Caco-2 (cell line): ENCODE data around the gene ZAP70. TPM values are rescaled to one million over a fixed set of nuclear protein-coding genes. Genes with fewer than 3 reads are reported as not detected.

Experiments used
- BruUV-seq: library from RNA; stranded (reverse); fragments of 400-500 nt; replicated peaks from 2 replicates; lab custom pipeline; 2021; lab: Mats Ljungman, UMichigan
- CTCF ChIA-PET: fragments of 300-600 bp; sonication (Branson Sonifier 250); formaldehyde crosslinking; loops from one replicate; lab custom pipeline; 2022; ENCODE audit warnings: antibody characterized with exemption; lab: Charles Lee
- POLR2A ChIA-PET: fragments of 300-600 bp; sonication (Branson Sonifier 250); formaldehyde crosslinking; loops from one replicate; lab custom pipeline; 2022; ENCODE audit warnings: antibody characterized with exemption; lab: Charles Lee
- DNase-seq, 2 experiments: peaks; one replicate each; pipeline versions ENCODE4 v3.0.0 to v3.0.0-alpha.2; 2020 to 2022
- H3K27me3 ChIP-seq: replicated peaks from 2 replicates; pipeline ENCODE4 v1.6.0; 2011; ENCODE audit warnings: low read length; ENCODE audit not compliant: control insufficient read depth, insufficient read depth
- H3K36me3 ChIP-seq: 2 replicates; pipeline ENCODE4 v1.5.1; 2011; ENCODE audit warnings: low read length; ENCODE audit not compliant: control insufficient read depth, insufficient read depth
- H3K4me1 ChIP-seq: fragments of 250-450 bp; sonication (Bioruptor Pico); 2 replicates; pipeline ENCODE4 v1.5.1; 2020; ENCODE audit warnings: mild to moderate bottlenecking
- H3K4me3 ChIP-seq: 2 replicates; pipeline ENCODE4 v1.5.1; 2011; ENCODE audit warnings: low read depth, mild to moderate bottlenecking, control low read depth, low read length
- H3K9me3 ChIP-seq: fragments of 250-450 bp; sonication (Bioruptor Pico); 2 replicates; pipeline ENCODE4 v1.5.1; 2020; ENCODE audit warnings: mild to moderate bottlenecking, moderate library complexity
- H3K27ac Mint-ChIP-seq: one replicate; pipeline ENCODE4 v1.8.0; 2022; ENCODE audit warnings: mixed read lengths; ENCODE audit not compliant: unreplicated experiment
- H3K27me3 Mint-ChIP-seq: one replicate; pipeline ENCODE4 v1.8.0; 2022; ENCODE audit warnings: mixed read lengths; ENCODE audit not compliant: insufficient read depth, unreplicated experiment
- H3K36me3 Mint-ChIP-seq: one replicate; pipeline ENCODE4 v1.8.0; 2022; ENCODE audit warnings: mild to moderate bottlenecking, mixed read lengths; ENCODE audit not compliant: insufficient read depth, unreplicated experiment
- H3K4me1 Mint-ChIP-seq: one replicate; pipeline ENCODE4 v1.8.0; 2022; ENCODE audit warnings: low read depth, mixed read lengths; ENCODE audit not compliant: unreplicated experiment
- H3K4me3 Mint-ChIP-seq: one replicate; pipeline ENCODE4 v1.8.0; 2022; ENCODE audit warnings: mild to moderate bottlenecking, moderate library complexity, mixed read lengths; ENCODE audit not compliant: unreplicated experiment
- H3K9me3 Mint-ChIP-seq: one replicate; pipeline ENCODE4 v1.8.0; 2022; ENCODE audit warnings: mixed read lengths; ENCODE audit not compliant: unreplicated experiment
- intact Hi-C: fragments of 100-400 bp; cut with micrococcal nuclease; formaldehyde crosslinking; loops from one replicate; pipeline ENCODE4 v1.10.0; 2022; ENCODE audit not compliant: unreplicated experiment
- total RNA-seq: library from RNA; stranded (reverse); gene quantifications from 2 replicates; pipeline ENCODE4 v1.2.3, GENCODE V29; 2022
- TF ChIP-seq, protein P1 (sequence below), 2 experiments: fragments of 200-600 bp in 1 of 2; IDR thresholded peaks; 1 replicate in 1 of 2; 2 replicates in 1 of 2; pipeline versions ENCODE4 v1.5.1 to v1.8.0; 2011 to 2022; ENCODE audit warnings: antibody characterized with exemption in 1 of 2, control low read depth in 1 of 2, inconsistent platforms in 1 of 2, low read depth in 1 of 2, low read length in 1 of 2, mild to moderate bottlenecking in 1 of 2, moderate library complexity in 1 of 2; ENCODE audit not compliant: insufficient read depth in 1 of 2, severe bottlenecking in 1 of 2, unreplicated experiment in 1 of 2

Gene ZAP70
- total RNA-seq, 1 experiment from 2014 or later, result 0.82 TPM

DNA sequence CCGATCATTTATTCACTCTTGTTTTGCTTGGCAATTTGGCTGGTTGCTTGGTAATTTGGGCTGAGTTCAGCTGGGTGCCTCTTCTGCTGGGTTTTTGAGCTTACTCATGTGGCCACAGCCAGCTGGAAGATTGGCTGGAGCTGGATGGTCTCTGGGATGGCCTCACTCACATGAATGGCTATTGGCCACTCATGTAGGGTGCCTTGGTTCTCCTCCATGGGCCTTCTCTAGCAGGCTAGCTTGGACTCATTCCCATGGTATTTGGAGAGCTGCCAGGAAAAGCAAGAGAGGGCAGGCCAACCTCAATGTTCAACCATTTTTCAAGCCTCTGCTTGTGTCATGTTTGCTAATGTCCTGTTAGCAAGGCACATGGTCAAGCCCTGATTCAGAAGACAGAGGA, 16.9 kb downstream of the ZAP70 start:
- Histone ChIP-seq H3K9me3 (peaks cover 10% of the 10 kb centered on the region), H3K27me3 (no peaks in the 10 kb centered on the region), H3K4me3 (no peak overlapping the region), H3K4me1 (no peaks in the 10 kb centered on the region), H3K36me3 (no peaks in the 10 kb centered on the region)
- peaks cover 10% of the 10 kb centered on the region for H3K4me1 Mint-ChIP-seq
- H3K27ac Mint-ChIP-seq, result no peak overlapping the region
- H3K27me3 Mint-ChIP-seq, result no peaks in the 10 kb centered on the region
- ChIA-PET POLR2A (no interaction called here), CTCF (no interaction called here)
- no peaks in the 10 kb centered on the region for H3K36me3 Mint-ChIP-seq
- peaks cover 18% of the 10 kb centered on the region for H3K9me3 Mint-ChIP-seq
- intact Hi-C loops, result no loop called here
- no peak for DNase-seq
- no peak overlapping the region for H3K4me3 Mint-ChIP-seq
- no TSS peak for BruUV-seq
- TF ChIP-seq, protein P1, sequence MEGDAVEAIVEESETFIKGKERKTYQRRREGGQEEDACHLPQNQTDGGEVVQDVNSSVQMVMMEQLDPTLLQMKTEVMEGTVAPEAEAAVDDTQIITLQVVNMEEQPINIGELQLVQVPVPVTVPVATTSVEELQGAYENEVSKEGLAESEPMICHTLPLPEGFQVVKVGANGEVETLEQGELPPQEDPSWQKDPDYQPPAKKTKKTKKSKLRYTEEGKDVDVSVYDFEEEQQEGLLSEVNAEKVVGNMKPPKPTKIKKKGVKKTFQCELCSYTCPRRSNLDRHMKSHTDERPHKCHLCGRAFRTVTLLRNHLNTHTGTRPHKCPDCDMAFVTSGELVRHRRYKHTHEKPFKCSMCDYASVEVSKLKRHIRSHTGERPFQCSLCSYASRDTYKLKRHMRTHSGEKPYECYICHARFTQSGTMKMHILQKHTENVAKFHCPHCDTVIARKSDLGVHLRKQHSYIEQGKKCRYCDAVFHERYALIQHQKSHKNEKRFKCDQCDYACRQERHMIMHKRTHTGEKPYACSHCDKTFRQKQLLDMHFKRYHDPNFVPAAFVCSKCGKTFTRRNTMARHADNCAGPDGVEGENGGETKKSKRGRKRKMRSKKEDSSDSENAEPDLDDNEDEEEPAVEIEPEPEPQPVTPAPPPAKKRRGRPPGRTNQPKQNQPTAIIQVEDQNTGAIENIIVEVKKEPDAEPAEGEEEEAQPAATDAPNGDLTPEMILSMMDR (IDR thresholded peaks at IDR 0.05; ENCODE audit: insufficient read depth in 1 of 2, low read depth in 1 of 2, low read length in 1 of 2, severe bottlenecking in 1 of 2, unreplicated experiment in 1 of 2), result no peak

DNA sequence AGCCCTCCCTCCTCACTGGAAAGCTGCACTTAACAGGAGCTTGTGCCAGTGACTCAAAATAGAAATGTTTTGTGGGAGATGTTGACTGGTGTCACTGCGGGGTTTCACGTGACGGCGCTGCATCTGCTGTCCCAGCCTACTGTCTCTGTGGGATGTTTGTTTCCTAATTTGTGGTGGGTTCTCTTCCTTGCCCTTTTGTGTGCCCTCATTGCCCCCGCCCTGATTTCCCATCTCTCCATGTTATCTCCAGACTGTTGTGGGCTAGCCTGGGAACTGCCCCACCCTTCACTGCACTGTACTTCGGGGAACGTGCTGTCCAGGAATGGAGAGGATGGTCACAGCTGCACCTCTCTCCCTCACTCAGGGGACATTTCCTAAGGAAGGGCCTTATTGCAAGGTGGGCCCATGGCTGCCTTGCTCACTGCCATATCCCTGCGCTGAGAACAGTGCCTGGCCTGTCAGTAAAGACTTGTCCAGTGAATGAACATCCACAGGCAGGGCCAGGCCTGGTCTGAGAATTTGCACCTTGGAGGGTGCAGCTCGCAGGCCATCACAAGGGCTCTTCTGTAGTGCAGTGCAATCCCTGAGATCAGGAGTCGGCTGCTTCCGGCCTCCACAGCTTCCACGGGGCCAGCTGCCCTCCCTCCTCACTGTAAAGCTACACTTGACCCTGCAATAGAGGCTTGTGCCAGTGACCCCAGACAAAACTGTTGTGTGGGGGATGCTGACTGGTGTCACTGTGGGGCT, 18.1 kb downstream of the ZAP70 start:
- Histone ChIP-seq H3K4me1 (no peaks in the 10 kb centered on the region), H3K9me3 (peaks cover 10% of the 10 kb centered on the region), H3K27me3 (no peaks in the 10 kb centered on the region), H3K36me3 (no peaks in the 10 kb centered on the region), H3K4me3 (no peak overlapping the region)
- POLR2A ChIA-PET, result no interaction called here
- H3K4me3 Mint-ChIP-seq, result no peak overlapping the region
- TF ChIP-seq, protein P1 (IDR thresholded peaks at IDR 0.05; ENCODE audit: insufficient read depth in 1 of 2, low read depth in 1 of 2, low read length in 1 of 2, severe bottlenecking in 1 of 2, unreplicated experiment in 1 of 2), result no peak
- H3K36me3 Mint-ChIP-seq, result no peaks in the 10 kb centered on the region
- DNase-seq, result peak in 1 of 2 experiments; percentile 14
- peaks cover 10% of the 10 kb centered on the region for H3K4me1 Mint-ChIP-seq
- peaks cover 18% of the 10 kb centered on the region for H3K9me3 Mint-ChIP-seq
- CTCF ChIA-PET, result no interaction called here
- no peaks in the 10 kb centered on the region for H3K27me3 Mint-ChIP-seq
- intact Hi-C loops, result no loop called here
- no TSS peak for BruUV-seq
- H3K27ac Mint-ChIP-seq, result no peak overlapping the region

DNA sequence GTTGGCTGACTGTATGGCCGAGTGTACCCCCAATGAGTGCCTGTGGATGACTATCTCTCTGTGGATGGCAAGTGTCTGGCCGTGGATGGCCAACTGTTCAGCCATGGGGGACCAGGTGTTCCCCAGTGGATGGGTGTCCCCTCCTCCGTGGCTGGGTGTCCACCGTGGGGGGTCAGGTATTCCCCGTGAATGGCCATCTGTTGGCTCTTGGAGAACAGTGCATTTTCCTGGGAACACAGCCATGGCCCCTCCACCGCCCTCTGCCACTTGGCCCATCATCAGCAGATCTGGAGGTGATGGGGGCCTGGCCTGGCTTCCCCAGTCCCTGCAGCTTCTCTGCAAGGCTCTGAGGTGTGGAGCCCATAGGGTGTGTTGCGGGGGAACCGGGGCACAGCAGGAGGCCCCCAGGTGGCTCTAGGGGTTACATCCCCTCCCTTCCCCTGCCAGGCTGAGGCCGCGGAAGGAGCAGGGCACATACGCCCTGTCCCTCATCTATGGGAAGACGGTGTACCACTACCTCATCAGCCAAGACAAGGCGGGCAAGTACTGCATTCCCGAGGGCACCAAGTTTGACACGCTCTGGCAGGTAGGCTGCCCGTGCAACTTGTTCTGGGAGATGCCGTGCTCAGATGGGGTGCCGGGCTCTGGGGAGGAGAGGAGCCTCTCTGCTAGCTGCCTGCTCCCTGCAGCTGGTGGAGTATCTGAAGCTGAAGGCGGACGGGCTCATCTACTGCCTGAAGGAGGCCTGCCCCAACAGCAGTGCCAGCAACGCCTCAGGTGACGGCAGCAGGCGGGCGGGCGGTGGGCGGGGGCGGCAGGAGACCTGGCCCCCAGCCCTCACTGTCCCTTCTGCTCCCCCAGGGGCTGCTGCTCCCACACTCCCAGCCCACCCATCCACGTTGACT, 19.3 kb downstream of the ZAP70 start:
- POLR2A ChIA-PET, result no interaction called here
- H3K4me3 Mint-ChIP-seq, result no peak overlapping the region

More for the DNA sequence above, 19.3 kb downstream of the ZAP70 start:
- Histone ChIP-seq H3K36me3 (no peaks in the 10 kb centered on the region), H3K4me3 (no peak overlapping the region), H3K4me1 (no peaks in the 10 kb centered on the region), H3K27me3 (no peaks in the 10 kb centered on the region), H3K9me3 (peaks cover 10% of the 10 kb centered on the region)
- BruUV-seq, result no TSS peak
- Mint-ChIP-seq H3K27ac (no peak overlapping the region), H3K4me1 (peaks cover 5% of the 10 kb centered on the region), H3K27me3 (no peaks in the 10 kb centered on the region), H3K9me3 (peaks cover 11% of the 10 kb centered on the region), H3K36me3 (no peaks in the 10 kb centered on the region)
- intact Hi-C loops, result no loop called here
- DNase-seq, result peak in 1 of 2 experiments; percentile 31
- TF ChIP-seq, protein P1 (IDR thresholded peaks at IDR 0.05; ENCODE audit: insufficient read depth in 1 of 2, low read depth in 1 of 2, low read length in 1 of 2, severe bottlenecking in 1 of 2, unreplicated experiment in 1 of 2), result no peak
- CTCF ChIA-PET, result no interaction called here
